ENCODE data around the gene NDOR1. TPM values are rescaled to one million over a fixed set of nuclear protein-coding genes. Genes with fewer than 3 reads are reported as not detected.

NDOR1 gene
- total RNA-seq, 4 donors from 2014 or later: 5.3 to 11.2 (median 7.7) TPM

GRCh38 chr9:137234758-137235423, 29.4 kb downstream of the NDOR1 start:
- Histone ChIP-seq H3K36me3 (no peaks in the 10 kb centered on the region), H3K4me1 (peaks cover 16 to 46% (median 22%) of the 10 kb centered on the region in 3 donors), H3K27ac (no peak overlapping the region), H3K27me3 (peaks cover 0 to 64% (median 0%) of the 10 kb centered on the region in 4 donors), H3K9me3 (no peaks in the 10 kb centered on the region), H3K4me3 (no peak overlapping the region)
- WGBS, 2 donors: 58 to 64% methylated on average over 10 to 15 of the region's 18 CpGs
- no peak for TF ChIP-seq CTCF (IDR thresholded peaks at IDR 0.05)
- no peak for TF ChIP-seq POLR2A (IDR thresholded peaks at IDR 0.05)
- no peak for DNase-seq
- intact Hi-C loops (cut with DNase I): loop anchor here (10.0 kb wide), 1 partner anchor 50 kb away; the partner anchor contains the start of genes ANAPC2 and SSNA1

DNA sequence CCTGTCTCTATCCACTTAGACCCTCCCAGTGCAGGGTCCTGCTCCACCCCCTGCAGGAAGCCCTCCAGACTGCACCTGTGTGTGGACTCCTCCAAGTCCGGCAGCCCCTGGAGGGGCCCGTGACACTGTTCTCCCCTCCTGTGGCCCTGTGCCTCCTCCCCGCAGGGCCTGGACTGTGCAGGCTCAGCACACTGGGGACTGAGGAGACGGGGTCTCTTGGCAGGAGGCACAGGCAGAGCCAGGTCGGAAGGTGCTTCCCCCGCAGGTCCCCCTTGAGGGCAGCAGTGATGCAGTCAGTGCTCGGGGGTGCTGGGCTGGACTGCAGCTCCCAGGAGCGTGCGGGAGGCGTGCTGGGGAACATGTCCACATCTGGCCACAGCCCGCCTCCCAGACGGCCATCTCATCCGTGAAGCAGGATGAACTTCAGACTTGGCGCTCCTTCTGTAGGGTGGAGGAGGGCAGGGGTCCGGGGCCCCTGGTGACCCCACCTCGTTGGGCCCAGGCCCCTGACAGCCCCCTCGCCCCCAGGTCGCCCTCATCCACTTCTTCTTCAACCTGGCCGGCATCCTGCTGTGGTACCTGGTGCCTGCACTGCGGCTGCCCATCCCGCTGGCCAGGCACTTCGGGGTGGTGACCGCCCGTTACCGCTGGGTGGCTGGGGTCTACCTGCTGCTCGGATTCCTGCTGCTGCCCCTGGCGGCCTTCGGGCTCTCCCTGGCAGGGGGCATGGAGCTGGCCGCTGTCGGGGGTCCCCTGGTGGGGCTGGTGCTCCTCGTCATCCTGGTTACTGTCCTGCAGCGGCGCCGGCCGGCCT, 30.1 kb downstream of the NDOR1 start:
- Histone ChIP-seq H3K9me3 (no peaks in the 10 kb centered on the region), H3K4me1 (peaks cover 16 to 53% (median 23%) of the 10 kb centered on the region in 3 donors), H3K36me3 (no peaks in the 10 kb centered on the region), H3K4me3 (peak overlapping the region in 3 of 4 donors; percentile 7 to 40 (median 7)), H3K27me3 (peaks cover 0 to 57% (median 0%) of the 10 kb centered on the region in 4 donors), H3K27ac (no peak overlapping the region)
- intact Hi-C loops (cut with DNase I): loop anchor here (10.0 kb wide), 1 partner anchor 51 kb away; the partner anchor contains the start of genes ANAPC2 and SSNA1
- DNase-seq: no peak
- WGBS, 2 donors: 67 to 80% methylated on average over 1 to 3 of the region's 35 CpGs
- TF ChIP-seq POLR2A (IDR thresholded peaks at IDR 0.05) (no peak), CTCF (IDR thresholded peaks at IDR 0.05) (no peak)

DNA sequence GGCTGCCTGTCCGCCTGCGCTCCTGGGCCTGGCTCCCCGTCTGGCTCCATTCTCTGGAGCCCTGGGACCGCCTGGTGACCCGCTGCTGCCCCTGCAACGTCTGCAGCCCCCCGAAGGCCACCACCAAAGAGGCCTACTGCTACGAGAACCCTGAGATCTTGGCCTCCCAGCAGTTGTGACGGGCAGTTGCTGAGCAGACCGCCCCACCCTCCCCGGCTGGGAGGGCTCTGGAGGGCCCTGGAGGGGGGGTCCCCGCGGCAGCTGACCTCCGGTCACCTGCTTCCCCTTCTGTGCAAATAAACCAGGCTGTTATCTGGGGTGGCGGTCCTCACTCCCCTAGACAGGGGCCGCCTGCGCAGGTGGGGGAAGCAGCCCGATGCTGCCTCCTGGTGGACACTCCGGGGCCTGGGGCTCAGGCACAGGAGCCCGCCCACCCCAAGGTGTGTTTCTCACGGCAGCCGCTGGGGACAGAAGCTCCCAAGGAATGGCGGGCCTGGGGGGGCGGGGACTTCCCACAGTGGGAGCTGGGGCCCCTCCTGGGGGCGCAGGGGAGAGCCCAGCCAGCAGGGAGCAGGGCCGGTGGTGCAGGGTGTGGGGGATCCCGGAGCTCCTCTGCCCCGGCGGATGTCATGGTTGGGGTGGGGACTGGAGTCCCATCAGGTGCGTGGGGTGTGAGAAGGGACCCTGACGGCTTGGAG, 30.9 kb downstream of the NDOR1 start:
- Histone ChIP-seq H3K9me3 (no peaks in the 10 kb centered on the region), H3K27me3 (peaks cover 0 to 49% (median 0%) of the 10 kb centered on the region in 4 donors), H3K36me3 (no peaks in the 10 kb centered on the region), H3K27ac (peak overlapping the region in 1 of 4 donors; percentile 39), H3K4me1 (peaks cover 16 to 53% (median 23%) of the 10 kb centered on the region in 3 donors), H3K4me3 (peak overlapping the region in 3 of 4 donors; percentile 7 to 40 (median 7))
- WGBS, 2 donors: 0% methylated on average over 4 of the region's 31 CpGs; no CpG with 5 or more reads in 1 of the 2 donors
- intact Hi-C loops (cut with DNase I): loop anchor here (10.0 kb wide), 1 partner anchor 52 kb away; the partner anchor contains the start of genes ANAPC2 and SSNA1
- TF ChIP-seq CTCF (IDR thresholded peaks at IDR 0.05) (peak; percentile 99 to 100 (median 100)), POLR2A (IDR thresholded peaks at IDR 0.05) (no peak)
- DNase-seq: no peak

DNA sequence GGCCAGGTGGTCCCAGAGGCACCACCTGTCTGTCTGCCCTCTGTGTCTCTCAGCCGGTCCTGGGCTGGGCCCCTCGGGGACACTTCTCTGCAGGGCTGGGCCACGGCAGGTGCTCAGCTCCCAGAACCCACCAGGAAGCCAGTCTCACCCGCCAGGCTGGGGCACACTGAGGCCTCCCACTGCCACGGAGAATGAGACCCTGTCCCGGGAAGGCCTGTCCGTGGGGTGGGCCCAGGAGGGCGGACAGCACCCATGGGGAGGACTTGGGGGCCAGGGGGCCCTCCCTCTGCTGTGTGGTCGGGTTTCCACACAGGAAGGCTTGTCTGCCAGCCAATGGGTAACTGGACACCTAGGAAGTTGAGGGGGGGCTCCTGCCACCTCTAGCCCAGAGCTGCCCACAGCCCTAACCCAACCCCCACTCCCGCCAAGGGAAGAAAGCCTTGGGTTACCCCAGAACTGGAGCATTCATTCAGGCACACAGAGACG, 31.5 kb downstream of the NDOR1 start:
- intact Hi-C loops (cut with DNase I): loop anchor here (10.0 kb wide), 1 partner anchor 52 kb away; the partner anchor contains the start of genes ANAPC2 and SSNA1
- Histone ChIP-seq H3K27me3 (peaks cover 0 to 43% (median 0%) of the 10 kb centered on the region in 4 donors), H3K27ac (peak overlapping the region in 1 of 4 donors; percentile 39), H3K4me1 (peaks cover 20 to 57% (median 23%) of the 10 kb centered on the region in 3 donors), H3K4me3 (peak overlapping the region in 3 of 4 donors; percentile 7 to 40 (median 7)), H3K9me3 (no peaks in the 10 kb centered on the region), H3K36me3 (peaks cover 0 to 4% (median 3%) of the 10 kb centered on the region in 3 donors)
- TF ChIP-seq CTCF (IDR thresholded peaks at IDR 0.05) (no peak), POLR2A (IDR thresholded peaks at IDR 0.05) (no peak)
- no peak for DNase-seq
- WGBS, 2 donors: 63% methylated on average over 2 of the region's 11 CpGs; no CpG with 5 or more reads in 1 of the 2 donors
